HepG2 (cell line): ENCODE data around the gene KCTD5. TPM values are rescaled to one million over a fixed set of nuclear protein-coding genes. Genes with fewer than 3 reads are reported as not detected.

ENCODE experiments used
- ARNT ChIP-seq: fragments of 450-650 bp; IDR thresholded peaks from 2 replicates; pipeline ENCODE4 v1.6.1; 2017
- ATAD3A ChIP-seq: sonication (generic); formaldehyde crosslinking; IDR thresholded peaks from 2 replicates; pipeline ENCODE4 v1.4.0; 2020; ENCODE audit warnings: missing genetic modification reagents
- ATF3 ChIP-seq: sonication (generic); formaldehyde crosslinking; IDR thresholded peaks from 2 replicates; pipeline ENCODE4 v1.4.0; 2020; ENCODE audit warnings: missing genetic modification reagents
- CREBL2 ChIP-seq: sonication (generic); formaldehyde crosslinking; IDR thresholded peaks from 2 replicates; pipeline ENCODE4 v1.8.1; 2023; ENCODE audit warnings: missing genetic modification reagents, mild to moderate bottlenecking, borderline replicate concordance
- NR3C1 ChIP-seq: sonication (generic); formaldehyde crosslinking; IDR thresholded peaks from 2 replicates; pipeline ENCODE4 v1.4.0; 2020; ENCODE audit warnings: missing genetic modification reagents
- RFX1 ChIP-seq: fragments of 450-650 bp; IDR thresholded peaks from 2 replicates; pipeline ENCODE4 v1.6.1; 2017
- SNAPC4 ChIP-seq: sonication (generic); formaldehyde crosslinking; IDR thresholded peaks from 2 replicates; pipeline ENCODE4 v1.4.0; 2020; ENCODE audit warnings: mild to moderate bottlenecking, missing genetic modification reagents
- SP2 ChIP-seq: sonication (generic); formaldehyde crosslinking; IDR thresholded peaks from 2 replicates; pipeline ENCODE4 v1.5.1; 2020; ENCODE audit warnings: mild to moderate bottlenecking, missing genetic modification reagents
- TAF1 ChIP-seq: sonication (generic); formaldehyde crosslinking; IDR thresholded peaks from 2 replicates; pipeline ENCODE4 v1.4.0; 2020; ENCODE audit warnings: missing genetic modification reagents
- XBP1 ChIP-seq: sonication (generic); formaldehyde crosslinking; IDR thresholded peaks from 2 replicates; pipeline ENCODE4 v1.5.0; 2020; ENCODE audit warnings: missing genetic modification reagents
- ZNF235 ChIP-seq: sonication (generic); formaldehyde crosslinking; IDR thresholded peaks from 2 replicates; pipeline ENCODE4 v1.8.1; 2023; ENCODE audit warnings: mild to moderate bottlenecking, missing genetic modification reagents, borderline replicate concordance
- ZNF24 ChIP-seq: fragments of 450-650 bp; IDR thresholded peaks from 2 replicates; pipeline ENCODE4 v1.6.1; 2017; ENCODE audit warnings: antibody characterized with exemption, mild to moderate bottlenecking
- ZNF367 ChIP-seq: sonication (generic); formaldehyde crosslinking; IDR thresholded peaks from 2 replicates; pipeline ENCODE4 v1.4.0; 2020; ENCODE audit warnings: missing genetic modification reagents, borderline replicate concordance
- ZNF512 ChIP-seq: sonication (generic); formaldehyde crosslinking; IDR thresholded peaks from 2 replicates; pipeline ENCODE4 v1.4.0; 2020; ENCODE audit warnings: mild to moderate bottlenecking, missing genetic modification reagents
- ZSCAN22 ChIP-seq: sonication (generic); formaldehyde crosslinking; IDR thresholded peaks from 2 replicates; pipeline ENCODE4 v1.4.0; 2020; ENCODE audit warnings: mild to moderate bottlenecking, missing genetic modification reagents
- polyA plus RNA-seq, 8 experiments: library from polyadenylated mRNA; depleted of rRNA in 3 of 8; stranded (reverse) in 7 of 8; unstranded in 1 of 8; fragments of >200 nt; fragmentation: Illumina TruSeq in 4 of 8; extraction: Trizol in 4 of 8; gene quantifications; 2 replicates each; pipeline versions ENCODE4 v1.2.1 to v1.2.3, GENCODE V29; 2011 to 2016; ENCODE audit warnings: low read depth in 4 of 8, missing spikeins in 1 of 8, mixed read lengths in 1 of 8; ENCODE audit not compliant: insufficient read depth in 1 of 8
- total RNA-seq, 5 experiments: library from RNA; depleted of rRNA; stranded (reverse); fragments of >200 nt; fragmentation: Illumina TruSeq; extraction: Trizol; gene quantifications; 2 replicates each; pipeline ENCODE4 v1.2.3, GENCODE V29; 2016; ENCODE audit warnings: low read depth in 1 of 5
- TF ChIP-seq, protein P1 (sequence below): sonication (generic); formaldehyde crosslinking; IDR thresholded peaks from 2 replicates; pipeline ENCODE4 v1.4.0; 2020; ENCODE audit warnings: missing genetic modification reagents
- TF ChIP-seq, protein P2 (sequence below): IDR thresholded peaks from 2 replicates; pipeline ENCODE4 v1.6.1; 2016; ENCODE audit warnings: missing compliant biosample characterization, missing genetic modification reagents, borderline replicate concordance
- TF ChIP-seq, protein P3 (sequence below): sonication (generic); formaldehyde crosslinking; conservative IDR thresholded peaks from 2 replicates; pipeline ENCODE4 v1.4.0; 2020; ENCODE audit warnings: missing genetic modification reagents

The KCTD5 gene
- total and polyA plus RNA-seq, 2 of the 13 experiments (the other 11 are each of a cell fraction or from before 2014, with no cell fraction given), result 25.4 to 29.8 TPM

- TF ChIP-seq CREBL2 (CRISPR knock-in tag) (peak; percentile 68; the same call in 1 of the 2 replicates), ZNF235 (CRISPR knock-in tag) (no peak), NR3C1 (CRISPR knock-in tag) (no peak), ATF3 (peak; percentile 45; the same call in 1 of the 2 replicates), SNAPC4 (no peak; the same call in 1 of the 2 replicates), RFX1 (no peak), ATAD3A (CRISPR knock-in tag) (0 out of 2 replicates have a peak, but pooled peaks have one; percentile 29), ZNF512 (CRISPR knock-in tag) (no peak), ZNF24 (no peak), XBP1 (CRISPR knock-in tag) (no peak), ZSCAN22 (CRISPR knock-in tag) (no peak; the same call in 1 of the 2 replicates), SP2 (CRISPR knock-in tag) (peak; percentile 92), ZNF367 (CRISPR knock-in tag) (no peak), ARNT (no peak), TAF1 (CRISPR knock-in tag) (peak; percentile 94)
- TF ChIP-seq, protein P1, sequence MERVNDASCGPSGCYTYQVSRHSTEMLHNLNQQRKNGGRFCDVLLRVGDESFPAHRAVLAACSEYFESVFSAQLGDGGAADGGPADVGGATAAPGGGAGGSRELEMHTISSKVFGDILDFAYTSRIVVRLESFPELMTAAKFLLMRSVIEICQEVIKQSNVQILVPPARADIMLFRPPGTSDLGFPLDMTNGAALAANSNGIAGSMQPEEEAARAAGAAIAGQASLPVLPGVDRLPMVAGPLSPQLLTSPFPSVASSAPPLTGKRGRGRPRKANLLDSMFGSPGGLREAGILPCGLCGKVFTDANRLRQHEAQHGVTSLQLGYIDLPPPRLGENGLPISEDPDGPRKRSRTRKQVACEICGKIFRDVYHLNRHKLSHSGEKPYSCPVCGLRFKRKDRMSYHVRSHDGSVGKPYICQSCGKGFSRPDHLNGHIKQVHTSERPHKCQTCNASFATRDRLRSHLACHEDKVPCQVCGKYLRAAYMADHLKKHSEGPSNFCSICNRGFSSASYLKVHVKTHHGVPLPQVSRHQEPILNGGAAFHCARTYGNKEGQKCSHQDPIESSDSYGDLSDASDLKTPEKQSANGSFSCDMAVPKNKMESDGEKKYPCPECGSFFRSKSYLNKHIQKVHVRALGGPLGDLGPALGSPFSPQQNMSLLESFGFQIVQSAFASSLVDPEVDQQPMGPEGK (CRISPR knock-in tag), result 0 out of 2 replicates have a peak, but pooled peaks have one; percentile 50
- TF ChIP-seq, protein P2, sequence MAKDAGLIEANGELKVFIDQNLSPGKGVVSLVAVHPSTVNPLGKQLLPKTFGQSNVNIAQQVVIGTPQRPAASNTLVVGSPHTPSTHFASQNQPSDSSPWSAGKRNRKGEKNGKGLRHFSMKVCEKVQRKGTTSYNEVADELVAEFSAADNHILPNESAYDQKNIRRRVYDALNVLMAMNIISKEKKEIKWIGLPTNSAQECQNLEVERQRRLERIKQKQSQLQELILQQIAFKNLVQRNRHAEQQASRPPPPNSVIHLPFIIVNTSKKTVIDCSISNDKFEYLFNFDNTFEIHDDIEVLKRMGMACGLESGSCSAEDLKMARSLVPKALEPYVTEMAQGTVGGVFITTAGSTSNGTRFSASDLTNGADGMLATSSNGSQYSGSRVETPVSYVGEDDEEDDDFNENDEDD (CRISPR knock-in tag), result peak; percentile 87
- TF ChIP-seq, protein P3, sequence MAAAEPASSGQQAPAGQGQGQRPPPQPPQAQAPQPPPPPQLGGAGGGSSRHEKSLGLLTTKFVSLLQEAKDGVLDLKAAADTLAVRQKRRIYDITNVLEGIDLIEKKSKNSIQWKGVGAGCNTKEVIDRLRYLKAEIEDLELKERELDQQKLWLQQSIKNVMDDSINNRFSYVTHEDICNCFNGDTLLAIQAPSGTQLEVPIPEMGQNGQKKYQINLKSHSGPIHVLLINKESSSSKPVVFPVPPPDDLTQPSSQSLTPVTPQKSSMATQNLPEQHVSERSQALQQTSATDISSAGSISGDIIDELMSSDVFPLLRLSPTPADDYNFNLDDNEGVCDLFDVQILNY (CRISPR knock-in tag), result no peak; the same call in 1 of the 2 replicates
These were observed at the start of gene KCTD5 (continued) for GRCh38 chr16:2682209-2683021.
